ENCODE measurements around the gene GGT7.

The GGT7 gene

DNA sequence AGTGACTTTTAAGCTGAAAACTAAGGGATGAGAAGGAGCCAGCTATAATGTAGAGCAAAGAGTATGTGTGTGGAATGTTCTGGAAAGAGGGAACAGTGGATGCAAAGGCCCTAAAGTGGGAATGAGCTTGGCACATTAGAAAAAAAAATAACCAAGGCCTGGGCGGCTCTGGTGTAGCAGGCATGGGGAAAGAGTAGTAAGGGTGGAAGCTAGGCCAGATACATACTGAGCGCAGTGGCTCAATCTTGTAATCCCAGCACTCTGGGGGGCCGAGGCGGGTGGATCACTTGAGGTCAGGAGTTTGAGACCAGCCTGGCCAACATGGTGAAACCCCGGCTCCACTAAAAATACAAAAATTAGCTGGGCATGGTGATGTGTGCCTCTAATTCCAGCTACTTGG, 8.4 kb downstream of the GGT7 start:
- ChIA-PET POLR2A (interaction anchor here (0.5 to 1.1 kb wide), 4 partner anchors 12 to 1245 kb away, joined by 3 to 5 read pairs (median 4); no protein-coding TSS in a partner anchor), CTCF (interaction anchor here (0.5 to 1.2 kb wide), 4 partner anchors 232 to 1029 kb away, joined by 3 to 5 read pairs (median 3); no protein-coding TSS in a partner anchor)
- no peaks in the 10 kb centered on the region for H3K4me1 ChIP-seq (ENCODE audit: control insufficient read depth, insufficient read depth, low read length)
- H3K4me3 ChIP-seq (ENCODE audit: low read depth, low read length) = no peak overlapping the region
- no peak overlapping the region for H3K27ac ChIP-seq (ENCODE audit: extremely low read depth, low read depth, low read length)
- peaks cover 0 to 50% of the 10 kb centered on the region in 2 experiments; a peak in 2 of 3 replicates for H3K36me3 ChIP-seq (ENCODE audit: control insufficient read depth in 2 of 2, insufficient read depth in 1 of 2, low read length in 2 of 2)
- no peaks in the 10 kb centered on the region for H3K9me3 ChIP-seq (ENCODE audit: control insufficient read depth, insufficient read depth, low read depth, low read length)
- no peak for TF ChIP-seq ZNF629 (tag by site-specific recombination; IDR thresholded peaks at IDR 0.05)
- TF ChIP-seq ZNF623 (tag by site-specific recombination; IDR thresholded peaks at IDR 0.05) = no peak
- no peak for TF ChIP-seq ZNF792 (tag by site-specific recombination; IDR thresholded peaks at IDR 0.05)
- TF ChIP-seq BCL11B (tag by site-specific recombination; IDR thresholded peaks at IDR 0.05; ENCODE audit: low read depth) = no peak
- no peak for TF ChIP-seq ZNF785 (tag by site-specific recombination; IDR thresholded peaks at IDR 0.05)

DNA sequence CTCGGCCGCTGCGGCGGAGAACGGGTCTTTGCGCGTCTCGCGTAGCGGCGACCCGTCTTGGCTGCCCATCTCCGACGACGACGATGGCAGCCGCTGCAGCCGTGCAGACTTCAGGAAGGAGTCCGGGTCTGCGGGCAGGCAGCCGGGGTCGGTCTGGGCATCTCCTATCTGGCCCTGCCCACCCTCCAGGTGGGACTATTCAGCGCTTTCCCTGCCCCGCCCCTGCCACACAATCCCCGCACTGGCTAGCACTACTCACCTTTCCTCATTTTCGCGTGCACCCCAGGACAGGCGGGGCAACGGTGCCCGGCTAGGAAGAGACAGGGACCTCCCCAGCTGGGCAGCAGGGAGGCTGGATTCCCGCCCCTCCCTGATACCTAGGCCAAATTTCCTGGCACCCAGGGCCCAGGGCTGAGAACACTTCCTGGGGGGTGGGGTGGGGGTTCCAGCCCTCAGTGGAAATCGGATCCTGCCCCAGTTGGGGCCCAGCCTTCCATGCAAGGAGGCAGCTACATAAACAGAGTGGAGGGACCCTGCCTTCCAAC, 9.2 kb downstream of the GGT7 start:
- Histone ChIP-seq H3K4me1 (ENCODE audit: control insufficient read depth, insufficient read depth, low read length) (no peaks in the 10 kb centered on the region), H3K4me3 (ENCODE audit: low read depth, low read length) (no peak overlapping the region), H3K27ac (ENCODE audit: extremely low read depth, low read depth, low read length) (no peak overlapping the region), H3K36me3 (ENCODE audit: control insufficient read depth in 2 of 2, insufficient read depth in 1 of 2, low read length in 2 of 2) (peaks cover 0 to 51% of the 10 kb centered on the region in 2 experiments; a peak in 2 of 3 replicates), H3K9me3 (ENCODE audit: control insufficient read depth, insufficient read depth, low read depth, low read length) (no peaks in the 10 kb centered on the region)
- ChIA-PET CTCF (interaction anchor here (0.5 kb wide), 1 partner anchor 233 kb away, joined by 3 read pairs; no protein-coding TSS in a partner anchor), POLR2A (interaction anchor here (0.5 kb wide), 1 partner anchor 1246 kb away, joined by 3 read pairs; no protein-coding TSS in a partner anchor)
- TF ChIP-seq, protein P1, sequence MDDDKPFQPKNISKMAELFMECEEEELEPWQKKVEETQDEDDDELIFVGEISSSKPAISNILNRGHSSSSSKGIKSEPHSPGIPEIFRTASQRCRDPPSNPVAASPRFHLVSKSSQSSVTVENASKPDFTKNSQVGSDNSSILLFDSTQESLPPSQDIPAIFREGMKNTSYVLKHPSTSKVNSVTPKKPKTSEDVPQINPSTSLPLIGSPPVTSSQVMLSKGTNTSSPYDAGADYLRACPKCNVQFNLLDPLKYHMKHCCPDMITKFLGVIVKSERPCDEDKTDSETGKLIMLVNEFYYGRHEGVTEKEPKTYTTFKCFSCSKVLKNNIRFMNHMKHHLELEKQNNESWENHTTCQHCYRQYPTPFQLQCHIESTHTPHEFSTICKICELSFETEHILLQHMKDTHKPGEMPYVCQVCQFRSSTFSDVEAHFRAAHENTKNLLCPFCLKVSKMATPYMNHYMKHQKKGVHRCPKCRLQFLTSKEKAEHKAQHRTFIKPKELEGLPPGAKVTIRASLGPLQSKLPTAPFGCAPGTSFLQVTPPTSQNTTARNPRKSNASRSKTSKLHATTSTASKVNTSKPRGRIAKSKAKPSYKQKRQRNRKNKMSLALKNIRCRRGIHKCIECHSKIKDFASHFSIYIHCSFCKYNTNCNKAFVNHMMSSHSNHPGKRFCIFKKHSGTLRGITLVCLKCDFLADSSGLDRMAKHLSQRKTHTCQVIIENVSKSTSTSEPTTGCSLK (tag by site-specific recombination; IDR thresholded peaks at IDR 0.05) = no peak
- TF ChIP-seq ZNF24 (tag by site-specific recombination; IDR thresholded peaks at IDR 0.05) (no peak), ZNF654 (tag by site-specific recombination; IDR thresholded peaks at IDR 0.05; ENCODE audit: low read depth) (no peak), KLF7 (tag by site-specific recombination; IDR thresholded peaks at IDR 0.05; ENCODE audit: borderline replicate concordance) (no peak), ZFP3 (tag by site-specific recombination; IDR thresholded peaks at IDR 0.05; ENCODE audit: low read depth) (no peak), TCF7L2 (IDR thresholded peaks at IDR 0.05; ENCODE audit: borderline replicate concordance, low read depth, low read length) (no peak), SCRT1 (tag by site-specific recombination; IDR thresholded peaks at IDR 0.05; ENCODE audit: borderline replicate concordance) (no peak), ZNF416 (tag by site-specific recombination; IDR thresholded peaks at IDR 0.05) (no peak)
- TF ChIP-seq, protein P2, sequence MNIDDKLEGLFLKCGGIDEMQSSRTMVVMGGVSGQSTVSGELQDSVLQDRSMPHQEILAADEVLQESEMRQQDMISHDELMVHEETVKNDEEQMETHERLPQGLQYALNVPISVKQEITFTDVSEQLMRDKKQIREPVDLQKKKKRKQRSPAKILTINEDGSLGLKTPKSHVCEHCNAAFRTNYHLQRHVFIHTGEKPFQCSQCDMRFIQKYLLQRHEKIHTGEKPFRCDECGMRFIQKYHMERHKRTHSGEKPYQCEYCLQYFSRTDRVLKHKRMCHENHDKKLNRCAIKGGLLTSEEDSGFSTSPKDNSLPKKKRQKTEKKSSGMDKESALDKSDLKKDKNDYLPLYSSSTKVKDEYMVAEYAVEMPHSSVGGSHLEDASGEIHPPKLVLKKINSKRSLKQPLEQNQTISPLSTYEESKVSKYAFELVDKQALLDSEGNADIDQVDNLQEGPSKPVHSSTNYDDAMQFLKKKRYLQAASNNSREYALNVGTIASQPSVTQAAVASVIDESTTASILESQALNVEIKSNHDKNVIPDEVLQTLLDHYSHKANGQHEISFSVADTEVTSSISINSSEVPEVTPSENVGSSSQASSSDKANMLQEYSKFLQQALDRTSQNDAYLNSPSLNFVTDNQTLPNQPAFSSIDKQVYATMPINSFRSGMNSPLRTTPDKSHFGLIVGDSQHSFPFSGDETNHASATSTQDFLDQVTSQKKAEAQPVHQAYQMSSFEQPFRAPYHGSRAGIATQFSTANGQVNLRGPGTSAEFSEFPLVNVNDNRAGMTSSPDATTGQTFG (tag by site-specific recombination; IDR thresholded peaks at IDR 0.05; ENCODE audit: borderline replicate concordance) = no peak
- TF ChIP-seq, protein P3, sequence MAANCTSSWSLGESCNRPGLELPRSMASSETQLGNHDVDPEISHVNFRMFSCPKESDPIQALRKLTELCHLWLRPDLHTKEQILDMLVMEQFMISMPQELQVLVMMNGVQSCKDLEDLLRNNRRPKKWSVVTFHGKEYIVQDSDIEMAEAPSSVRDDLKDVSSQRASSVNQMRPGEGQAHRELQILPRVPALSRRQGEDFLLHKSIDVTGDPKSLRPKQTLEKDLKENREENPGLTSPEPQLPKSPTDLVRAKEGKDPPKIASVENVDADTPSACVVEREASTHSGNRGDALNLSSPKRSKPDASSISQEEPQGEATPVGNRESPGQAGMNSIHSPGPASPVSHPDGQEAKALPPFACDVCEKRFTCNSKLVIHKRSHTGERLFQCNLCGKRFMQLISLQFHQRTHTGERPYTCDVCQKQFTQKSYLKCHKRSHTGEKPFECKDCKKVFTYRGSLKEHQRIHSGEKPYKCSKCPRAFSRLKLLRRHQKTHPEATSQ (tag by site-specific recombination; IDR thresholded peaks at IDR 0.05) = no peak

DNA sequence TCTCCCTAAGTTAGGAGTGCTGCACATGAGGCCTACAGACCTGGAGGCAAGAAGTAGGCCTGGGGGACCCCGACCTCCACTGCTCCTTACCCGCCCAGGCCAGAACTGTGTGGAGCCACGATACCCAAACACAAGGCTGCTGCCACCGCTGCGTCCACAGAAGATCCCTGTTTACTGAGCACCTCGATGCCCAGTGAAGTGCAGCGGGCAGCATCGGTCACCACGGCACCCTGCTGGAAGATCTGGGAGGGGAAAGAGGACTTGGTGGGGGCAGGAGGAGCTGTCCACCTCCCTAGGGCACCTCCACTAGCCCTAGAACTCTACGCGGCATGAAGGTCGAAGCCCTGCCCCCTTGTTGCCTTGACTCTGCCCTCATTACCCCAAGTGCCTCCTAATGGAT, 9.9 kb downstream of the GGT7 start:
- H3K4me1 ChIP-seq (ENCODE audit: control insufficient read depth, insufficient read depth, low read length) = no peaks in the 10 kb centered on the region
- ChIA-PET POLR2A (no interaction called here), CTCF (no interaction called here)
- no peak overlapping the region for H3K27ac ChIP-seq (ENCODE audit: extremely low read depth, low read depth, low read length)
- peaks cover 0 to 58% of the 10 kb centered on the region in 2 experiments; a peak in 2 of 3 replicates for H3K36me3 ChIP-seq (ENCODE audit: control insufficient read depth in 2 of 2, insufficient read depth in 1 of 2, low read length in 2 of 2)
- no peak overlapping the region for H3K4me3 ChIP-seq (ENCODE audit: low read depth, low read length)
- H3K9me3 ChIP-seq (ENCODE audit: control insufficient read depth, insufficient read depth, low read depth, low read length) = no peaks in the 10 kb centered on the region
- TF ChIP-seq ZNF311 (tag by site-specific recombination; IDR thresholded peaks at IDR 0.05; ENCODE audit: borderline replicate concordance) (no peak), ZNF114 (tag by site-specific recombination; IDR thresholded peaks at IDR 0.05) (no peak), SP3 (tag by site-specific recombination; IDR thresholded peaks at IDR 0.05) (no peak), ZNF558 (tag by site-specific recombination; IDR thresholded peaks at IDR 0.05) (no peak), SETDB1 (IDR thresholded peaks at IDR 0.05; ENCODE audit: insufficient read length, low read length) (no peak)
- TF ChIP-seq, protein P4, sequence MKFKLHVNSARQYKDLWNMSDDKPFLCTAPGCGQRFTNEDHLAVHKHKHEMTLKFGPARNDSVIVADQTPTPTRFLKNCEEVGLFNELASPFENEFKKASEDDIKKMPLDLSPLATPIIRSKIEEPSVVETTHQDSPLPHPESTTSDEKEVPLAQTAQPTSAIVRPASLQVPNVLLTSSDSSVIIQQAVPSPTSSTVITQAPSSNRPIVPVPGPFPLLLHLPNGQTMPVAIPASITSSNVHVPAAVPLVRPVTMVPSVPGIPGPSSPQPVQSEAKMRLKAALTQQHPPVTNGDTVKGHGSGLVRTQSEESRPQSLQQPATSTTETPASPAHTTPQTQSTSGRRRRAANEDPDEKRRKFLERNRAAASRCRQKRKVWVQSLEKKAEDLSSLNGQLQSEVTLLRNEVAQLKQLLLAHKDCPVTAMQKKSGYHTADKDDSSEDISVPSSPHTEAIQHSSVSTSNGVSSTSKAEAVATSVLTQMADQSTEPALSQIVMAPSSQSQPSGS (tag by site-specific recombination; IDR thresholded peaks at IDR 0.05; ENCODE audit: low read depth) = no peak
- TF ChIP-seq, protein P5, sequence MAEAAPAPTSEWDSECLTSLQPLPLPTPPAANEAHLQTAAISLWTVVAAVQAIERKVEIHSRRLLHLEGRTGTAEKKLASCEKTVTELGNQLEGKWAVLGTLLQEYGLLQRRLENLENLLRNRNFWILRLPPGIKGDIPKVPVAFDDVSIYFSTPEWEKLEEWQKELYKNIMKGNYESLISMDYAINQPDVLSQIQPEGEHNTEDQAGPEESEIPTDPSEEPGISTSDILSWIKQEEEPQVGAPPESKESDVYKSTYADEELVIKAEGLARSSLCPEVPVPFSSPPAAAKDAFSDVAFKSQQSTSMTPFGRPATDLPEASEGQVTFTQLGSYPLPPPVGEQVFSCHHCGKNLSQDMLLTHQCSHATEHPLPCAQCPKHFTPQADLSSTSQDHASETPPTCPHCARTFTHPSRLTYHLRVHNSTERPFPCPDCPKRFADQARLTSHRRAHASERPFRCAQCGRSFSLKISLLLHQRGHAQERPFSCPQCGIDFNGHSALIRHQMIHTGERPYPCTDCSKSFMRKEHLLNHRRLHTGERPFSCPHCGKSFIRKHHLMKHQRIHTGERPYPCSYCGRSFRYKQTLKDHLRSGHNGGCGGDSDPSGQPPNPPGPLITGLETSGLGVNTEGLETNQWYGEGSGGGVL (tag by site-specific recombination; IDR thresholded peaks at IDR 0.05) = no peak

All from HEK293 (cell line).